CD14-positive monocyte (primary cell): Measurements from ENCODE around the gene MAPK1. TPM values are rescaled to one million over a fixed set of nuclear protein-coding genes. Genes with fewer than 3 reads are reported as not detected.
"Not testable (repeated sequence)": the region's sequence is repeated elsewhere in the genome, so short reads cannot be mapped to it uniquely, and the experiment has no call there.

Source experiments
- DNase-seq, 3 donors: peaks; one replicate each; pipeline ENCODE4 v3.0.0-alpha.2; 2011 to 2022
- H2AFZ ChIP-seq: 2 replicates; pipeline ENCODE4 v1.6.0; 2012; ENCODE audit warnings: mild to moderate bottlenecking, low read depth, low read length, inconsistent platforms; ENCODE audit not compliant: insufficient read depth, poor library complexity, severe bottlenecking
- H3K27ac ChIP-seq, 2 donors: 1 replicate in 1 of 2; 2 replicates in 1 of 2; pipeline ENCODE4 v1.5.1; 2012 to 2013; ENCODE audit warnings: low read length in 2 of 2, control low read depth in 1 of 2, inconsistent platforms in 1 of 2, low read depth in 1 of 2, mild to moderate bottlenecking in 1 of 2
- H3K27me3 ChIP-seq, 2 donors: one replicate each; pipeline versions ENCODE4 v1.6.0 to v1.6.1; 2011 to 2013; ENCODE audit warnings: low read length in 2 of 2; ENCODE audit not compliant: control insufficient read depth in 2 of 2, insufficient read depth in 2 of 2
- H3K36me3 ChIP-seq, 2 donors: replicated peaks in 1 of 2; 1 replicate in 1 of 2; 2 replicates in 1 of 2; pipeline versions ENCODE4 v1.5.1 to v1.6.1; 2012 to 2013; ENCODE audit warnings: low read length in 2 of 2, control low read depth in 1 of 2, inconsistent platforms in 1 of 2, mild to moderate bottlenecking in 1 of 2; ENCODE audit not compliant: insufficient read depth in 2 of 2, control insufficient read depth in 1 of 2
- H3K4me1 ChIP-seq, 2 donors: 1 replicate in 1 of 2; 2 replicates in 1 of 2; pipeline versions ENCODE4 v1.5.1 to v1.6.1; 2012 to 2013; ENCODE audit warnings: low read length in 2 of 2, control low read depth in 1 of 2, inconsistent platforms in 1 of 2, mild to moderate bottlenecking in 1 of 2, moderate library complexity in 1 of 2; ENCODE audit not compliant: insufficient read depth in 2 of 2, control insufficient read depth in 1 of 2
- H3K4me2 ChIP-seq: replicated peaks from 2 replicates; pipeline ENCODE3; 2012; ENCODE audit warnings: low read length, moderate library complexity, mild to moderate bottlenecking; ENCODE audit not compliant: poor library complexity, severe bottlenecking; ENCODE audit errors: extremely low read depth
- H3K4me3 ChIP-seq, 3 experiments: fragments of 200-600 bp in 1 of 3; sonication (generic) in 1 of 3; replicated peaks in 1 of 3; 1 replicate in 2 of 3; 2 replicates in 1 of 3; pipeline ENCODE4 v1.5.1; 2011 to 2013; ENCODE audit warnings: low read length in 3 of 3, mild to moderate bottlenecking in 3 of 3, control low read depth in 2 of 3, low read depth in 2 of 3, inconsistent platforms in 1 of 3, moderate library complexity in 1 of 3
- H3K79me2 ChIP-seq: 2 replicates; pipeline ENCODE4 v1.6.0; 2012; ENCODE audit warnings: mild to moderate bottlenecking, control low read depth, inconsistent platforms, low read length, moderate library complexity; ENCODE audit not compliant: insufficient read depth
- H3K9ac ChIP-seq: 2 replicates; pipeline ENCODE4 v1.6.0; 2017; ENCODE audit warnings: low read length, mild to moderate bottlenecking; ENCODE audit not compliant: insufficient read depth, poor library complexity, severe bottlenecking
- H3K9me3 ChIP-seq, 2 donors: replicated peaks in 1 of 2; 1 replicate in 1 of 2; 2 replicates in 1 of 2; pipeline versions ENCODE4 v1.5.1 to v1.6.1; 2012 to 2013; ENCODE audit warnings: low read length in 2 of 2, control low read depth in 1 of 2; ENCODE audit not compliant: control insufficient read depth in 1 of 2, insufficient read depth in 1 of 2
- H4K20me1 ChIP-seq: 2 replicates; pipeline ENCODE4 v1.6.0; 2012; ENCODE audit warnings: mild to moderate bottlenecking, low read length, control low read depth, moderate library complexity; ENCODE audit not compliant: insufficient read depth
- H3K27ac Mint-ChIP-seq, 7 donors: one replicate each; pipeline ENCODE4 v1.8.0; 2020; ENCODE audit warnings: mild to moderate bottlenecking in 7 of 7, mixed read lengths in 7 of 7, moderate library complexity in 6 of 7, inconsistent platforms in 2 of 7
- H3K27me3 Mint-ChIP-seq, 3 donors: one replicate each; pipeline ENCODE4 v1.8.0; 2021 to 2022; ENCODE audit warnings: low read depth in 3 of 3, mild to moderate bottlenecking in 3 of 3, mixed read lengths in 3 of 3, moderate library complexity in 3 of 3, inconsistent platforms in 1 of 3
- H3K36me3 Mint-ChIP-seq, 2 donors: one replicate each; pipeline ENCODE4 v1.8.0; 2020; ENCODE audit warnings: mixed read lengths in 2 of 2, inconsistent platforms in 1 of 2, mild to moderate bottlenecking in 1 of 2
- H3K4me1 Mint-ChIP-seq: one replicate; pipeline ENCODE4 v1.8.0; 2020; ENCODE audit warnings: mild to moderate bottlenecking, mixed read lengths
- H3K4me3 Mint-ChIP-seq, 2 donors: one replicate each; pipeline ENCODE4 v1.8.0; 2020; ENCODE audit warnings: mild to moderate bottlenecking in 2 of 2, mixed read lengths in 2 of 2, moderate library complexity in 1 of 2
- H3K9me3 Mint-ChIP-seq, 7 donors: one replicate each; pipeline ENCODE4 v1.8.0; 2020 to 2022; ENCODE audit warnings: mixed read lengths in 7 of 7, mild to moderate bottlenecking in 6 of 7, moderate library complexity in 6 of 7, inconsistent platforms in 2 of 7
- CTCF ChIP-seq: fragments of 200-600 bp; IDR thresholded peaks from one replicate; pipeline ENCODE4 v1.8.0; 2022; ENCODE audit warnings: antibody characterized with exemption, mild to moderate bottlenecking
- WGBS: methylation state at CpG from one replicate; pipeline ENCODE4 v1.1.5; 2013; ENCODE audit warnings: missing lambda C conversion rate; ENCODE audit not compliant: insufficient coverage; 5-methylcytosine and 5-hydroxymethylcytosine counted together
- intact Hi-C, 2 donors: fragments of 100-400 bp; cut with micrococcal nuclease; formaldehyde crosslinking; loops; one replicate each; pipeline versions ENCODE4 v1.15.0 to v1.15.1; 2023
- polyA plus RNA-seq, 3 donors: library from polyadenylated mRNA; depleted of rRNA in 1 of 3; unstranded in 2 of 3; stranded (reverse) in 1 of 3; fragments of 300-500 nt in 2 of 3; fragments of >200 nt in 1 of 3; fragmentation: Illumina TruSeq in 2 of 3; gene quantifications; 1 replicate in 2 of 3; 2 replicates in 1 of 3; pipeline ENCODE4 v1.2.3, GENCODE V29; 2012 to 2021

Gene MAPK1
- polyA plus RNA-seq, 3 donors: 47.0 to 148 (median 118) TPM

- Histone ChIP-seq H2AFZ (no peak overlapping the region), H3K27me3 (no peaks in the 10 kb centered on the region), H3K4me3 (no peak overlapping the region), H3K36me3 (peaks cover 0 to 16% of the 10 kb centered on the region in 2 donors), H3K9me3 (no peaks in the 10 kb centered on the region), H3K27ac (peak overlapping the region in 1 of 2 donors; percentile 26), H3K4me1 (peaks cover 5 to 18% of the 10 kb centered on the region in 2 donors), H3K79me2 (peaks cover 99% of the 10 kb centered on the region), H3K4me2 (no peak overlapping the region), H3K9ac (no peak overlapping the region), H4K20me1 (peaks cover 100% of the 10 kb centered on the region)
- Mint-ChIP-seq H3K4me3 (no peak overlapping the region), H3K27ac (peak overlapping the region in 1 of 7 donors; percentile 57), H3K27me3 (peaks cover 0 to 2% (median 0%) of the 10 kb centered on the region in 3 donors), H3K36me3 (peaks cover 13 to 18% of the 10 kb centered on the region in 2 donors), H3K9me3 (no peaks in the 10 kb centered on the region), H3K4me1 (peaks cover 34% of the 10 kb centered on the region)
- no peak for DNase-seq
- no CpG with 5 or more reads among the region's 1 CpG for WGBS
- no peak for TF ChIP-seq CTCF
- intact Hi-C loops: no loop called here
Measured at GRCh38 chr22:21839765-21840140, 27.7 kb downstream of the MAPK1 start.

GRCh38 chr22:21839104-21839764, 28.2 kb downstream of the MAPK1 start:
- intact Hi-C loops, H3K9me3 Mint-ChIP-seq, DNase-seq, H2AFZ ChIP-seq, H3K4me2 ChIP-seq, H3K27me3 Mint-ChIP-seq, H3K27me3 ChIP-seq, H3K9ac ChIP-seq, H3K4me3 ChIP-seq, H3K9me3 ChIP-seq, H3K4me3 Mint-ChIP-seq: not testable (repeated sequence)
- H3K4me1 ChIP-seq: peaks cover 5 to 14% of the 10 kb centered on the region in 2 donors
- peaks cover 100% of the 10 kb centered on the region for H4K20me1 ChIP-seq
- Mint-ChIP-seq H3K4me1 (peaks cover 29% of the 10 kb centered on the region), H3K36me3 (peaks cover 12 to 22% of the 10 kb centered on the region in 2 donors), H3K27ac (peak overlapping the region in 6 of 7 donors; percentile 4 to 81 (median 69))
- peaks cover 0 to 16% of the 10 kb centered on the region in 2 donors for H3K36me3 ChIP-seq
- H3K27ac ChIP-seq: peak overlapping the region in 1 of 2 donors; percentile 26
- peaks cover 99% of the 10 kb centered on the region for H3K79me2 ChIP-seq
- 100% methylated on average over 4 of the region's 10 CpGs for WGBS
